Measurements from ENCODE around the gene ELP5. TPM values are rescaled to one million over a fixed set of nuclear protein-coding genes. Genes with fewer than 3 reads are reported as not detected.
A peak's percentile ranks its signal among the peaks of the same experiment; 100 is the strongest.

The ELP5 gene
- total and polyA plus RNA-seq, 7 donors = 28.4 to 70.9 (median 34.3) TPM

DNA sequence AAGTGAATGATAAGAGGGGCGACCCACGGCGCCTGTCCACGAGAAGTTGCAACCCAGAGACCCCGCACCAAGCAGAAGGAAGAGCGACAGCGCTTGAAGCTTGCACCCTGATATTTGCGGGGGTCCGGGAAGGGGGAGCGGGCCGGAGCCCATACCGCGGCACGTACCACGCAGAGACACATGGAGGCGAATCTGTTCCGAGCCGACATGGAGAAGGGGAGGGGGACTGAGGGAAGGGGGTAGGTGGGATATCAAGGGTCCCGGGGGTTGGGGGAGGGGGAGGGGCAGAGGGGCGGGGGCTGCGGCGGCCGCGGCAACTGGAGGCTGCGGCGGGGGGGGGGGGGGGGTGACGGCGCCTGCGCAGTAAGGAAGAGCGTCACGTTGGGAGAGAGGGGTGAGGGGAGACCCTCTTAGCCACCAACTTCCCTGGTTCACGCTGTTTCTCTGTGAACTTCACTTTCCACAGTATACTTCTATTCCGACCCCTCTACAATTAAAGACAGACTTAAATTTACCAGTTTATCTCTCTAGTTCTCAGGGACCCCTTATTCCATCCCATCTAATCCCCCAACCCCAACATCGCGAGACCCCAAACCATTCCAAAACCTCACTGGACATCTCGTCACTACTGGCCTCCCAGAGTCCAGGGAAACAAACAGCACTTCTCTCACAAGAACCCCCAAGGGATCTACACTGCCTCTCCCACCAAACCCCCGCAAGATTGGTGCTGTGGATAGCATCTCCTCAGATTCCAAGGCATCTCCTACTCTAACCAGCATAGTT lies 40.3 kb upstream of the ELP5 start:
- 24 to 45% methylated on average over 36 to 37 of the region's 37 CpGs for WGBS, 2 donors
- no peaks in the 10 kb centered on the region for H3K9me3 ChIP-seq
- H3K27me3 ChIP-seq = no peaks in the 10 kb centered on the region
- H3K27ac ChIP-seq = no peak overlapping the region
- peak overlapping the region in 2 of 4 donors; percentile 7 to 34 for H3K4me3 ChIP-seq
- TF ChIP-seq POLR2AphosphoS5 (IDR thresholded peaks at IDR 0.05) (no peak), POLR2A (IDR thresholded peaks at IDR 0.05) (no peak), CTCF (IDR thresholded peaks at IDR 0.05) (no peak), EP300 (IDR thresholded peaks at IDR 0.05) (no peak)
- H3K36me3 ChIP-seq = no peaks in the 10 kb centered on the region
- no peak for DNase-seq
- peaks cover 0 to 56% (median 43%) of the 10 kb centered on the region in 4 donors for H3K4me1 ChIP-seq
- intact Hi-C loops (cut with DNase I) = no loop called here

- Histone ChIP-seq H3K4me1 (peaks cover 0 to 62% (median 57%) of the 10 kb centered on the region in 4 donors), H3K27me3 (no peaks in the 10 kb centered on the region), H3K9me3 (no peaks in the 10 kb centered on the region), H3K27ac (peak overlapping the region; percentile 90 to 99 (median 98)), H3K4me3 (peak overlapping the region; percentile 38 to 67 (median 56)), H3K36me3 (no peaks in the 10 kb centered on the region)
- DNase-seq = peak; percentile 92
- TF ChIP-seq EP300 (IDR thresholded peaks at IDR 0.05) (no peak), POLR2AphosphoS5 (IDR thresholded peaks at IDR 0.05) (no peak), CTCF (IDR thresholded peaks at IDR 0.05) (no peak), POLR2A (IDR thresholded peaks at IDR 0.05) (no peak)
- intact Hi-C loops (cut with DNase I) = no loop called here
- 3% methylated on average over 15 of the region's 15 CpGs for WGBS, 2 donors
These were observed 38.1 kb upstream of the ELP5 start for GRCh38 chr17:7213895-7214299.

DNA sequence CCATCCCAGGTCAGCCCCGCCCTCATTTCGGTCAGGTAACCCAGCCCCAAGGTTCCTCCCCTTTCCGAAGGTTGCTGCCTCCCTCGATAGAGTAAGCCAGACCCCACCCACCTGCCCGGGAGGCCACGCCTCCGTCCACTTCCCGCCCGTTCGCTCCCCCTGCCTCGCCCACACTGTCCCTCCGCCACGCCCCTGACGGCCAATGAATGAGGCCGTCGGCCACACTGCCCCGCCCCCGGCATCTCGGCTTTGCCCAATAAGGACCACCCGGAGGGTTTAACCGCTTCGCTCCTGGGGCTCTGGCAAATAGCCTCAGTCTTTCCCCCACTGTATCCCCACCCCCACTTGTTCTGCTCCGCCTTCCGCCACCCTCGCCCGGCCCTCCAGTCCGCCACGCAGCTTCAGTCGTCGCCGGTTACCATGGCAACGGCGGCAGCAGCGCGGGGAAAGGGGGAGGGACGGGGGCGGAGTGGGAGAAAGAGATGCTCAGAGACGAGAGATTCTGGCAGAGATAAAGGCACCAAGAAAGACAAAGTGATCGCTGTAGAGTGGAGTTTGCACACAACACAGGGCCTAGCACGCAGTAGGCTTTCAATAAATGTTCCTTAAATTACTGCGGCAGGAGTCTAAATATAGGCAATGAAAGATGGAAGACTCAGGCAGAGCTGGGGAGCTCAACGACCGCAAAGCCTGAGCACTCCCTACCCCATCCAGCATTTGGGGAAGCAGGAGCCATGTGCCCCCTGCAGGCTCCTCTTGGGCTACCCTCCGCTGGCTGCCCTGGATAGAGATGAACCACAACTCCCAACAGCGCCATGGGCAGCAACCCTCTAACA lies 37.5 kb upstream of the ELP5 start:
- Histone ChIP-seq H3K4me3 (peak overlapping the region; percentile 38 to 67 (median 56)), H3K27me3 (no peaks in the 10 kb centered on the region), H3K4me1 (peaks cover 0 to 68% (median 63%) of the 10 kb centered on the region in 4 donors), H3K9me3 (no peaks in the 10 kb centered on the region), H3K36me3 (no peaks in the 10 kb centered on the region), H3K27ac (peak overlapping the region; percentile 90 to 99 (median 98))
- WGBS, 2 donors = 0 to 1% methylated on average over 45 of the region's 45 CpGs
- TF ChIP-seq POLR2AphosphoS5 (IDR thresholded peaks at IDR 0.05) = peak in 2 of 4 donors; percentile 26 to 31
- TF ChIP-seq CTCF (IDR thresholded peaks at IDR 0.05) = peak in 3 of 4 experiments; percentile 27 to 43 (median 31)
- no peak for TF ChIP-seq POLR2A (IDR thresholded peaks at IDR 0.05)
- intact Hi-C loops (cut with DNase I) = no loop called here
- DNase-seq = peak; percentile 99

GRCh38 chr17:7215136-7215638 lies 36.8 kb upstream of the ELP5 start:
- Histone ChIP-seq H3K27ac (peak overlapping the region; percentile 90 to 99 (median 98)), H3K4me3 (peak overlapping the region; percentile 38 to 67 (median 56)), H3K4me1 (peaks cover 0 to 71% (median 64%) of the 10 kb centered on the region in 4 donors), H3K9me3 (no peaks in the 10 kb centered on the region), H3K36me3 (no peaks in the 10 kb centered on the region), H3K27me3 (no peaks in the 10 kb centered on the region)
- intact Hi-C loops (cut with DNase I) = no loop called here
- TF ChIP-seq POLR2AphosphoS5 (IDR thresholded peaks at IDR 0.05) (peak in 1 of 4 donors; percentile 59), EP300 (IDR thresholded peaks at IDR 0.05) (no peak)
- 30 to 31% methylated on average over 9 of the region's 9 CpGs for WGBS, 2 donors
- DNase-seq = no peak
